Measurements from ENCODE around the gene IGFBP6. TPM values are rescaled to one million over a fixed set of nuclear protein-coding genes. Genes with fewer than 3 reads are reported as not detected.

Gene IGFBP6
- total and polyA plus RNA-seq, 2 donors (not counting 1 experiment from before 2014, with no cell fraction given): 0.30 TPM; not detected in 1

- WGBS (ENCODE audit: insufficient coverage): 95% methylated on average over 4 of the region's 7 CpGs
- Mint-ChIP-seq H3K27ac (no peak overlapping the region), H3K9me3 (ENCODE audit: insufficient read depth) (no peaks in the 10 kb centered on the region), H3K4me3 (no peak overlapping the region), H3K27me3 (no peaks in the 10 kb centered on the region), H3K4me1 (peaks cover 12% of the 10 kb centered on the region)
- CTCF ChIA-PET: interaction anchor here (0.6 to 6.0 kb wide), 5 partner anchors 9 to 416 kb away, joined by 4 to 59 read pairs (median 6); no protein-coding TSS in a partner anchor
- H3K4me1 ChIP-seq (ENCODE audit: control insufficient read depth in 2 of 2, insufficient read depth in 2 of 2, low read length in 2 of 2): peaks cover 6 to 15% of the 10 kb centered on the region in 2 donors
- no peak overlapping the region for H3K27ac ChIP-seq (ENCODE audit: low read length in 2 of 2)
- no peak overlapping the region for H3K4me3 ChIP-seq (ENCODE audit: control extremely low read depth in 1 of 5, extremely low read depth in 1 of 5, insufficient read depth in 1 of 5, low read depth in 2 of 5, low read length in 4 of 5)
- POLR2A ChIA-PET: no interaction called here
- peaks cover 0 to 3% (median 0%) of the 10 kb centered on the region in 3 donors for H3K9me3 ChIP-seq (ENCODE audit: control extremely low read depth in 1 of 3, control insufficient read depth in 2 of 3, insufficient read depth in 1 of 3, low read length in 2 of 3)
- H3K79me2 ChIP-seq (ENCODE audit: control insufficient read depth, insufficient read depth, low read length): no peaks in the 10 kb centered on the region
- peaks cover 0 to 10% (median 0%) of the 10 kb centered on the region in 4 experiments for H3K27me3 ChIP-seq (replicated peaks in 1 of 4; ENCODE audit: control extremely low read depth in 1 of 4, control insufficient read depth in 3 of 4, insufficient read depth in 4 of 4, low read length in 3 of 4)
- no peak overlapping the region for H2AFZ ChIP-seq (ENCODE audit: insufficient read depth, low read depth, low read length, poor library complexity, severe bottlenecking)
- H3K9ac ChIP-seq (ENCODE audit: low read length): no peak overlapping the region
- H3K4me2 ChIP-seq (replicated peaks; ENCODE audit: low read depth, low read length, poor library complexity, severe bottlenecking): no peak overlapping the region
- ATAC-seq (ENCODE audit: low read depth): no peak
- no peak for DNase-seq
- no peaks in the 10 kb centered on the region for H3K36me3 ChIP-seq (replicated peaks in 1 of 2; ENCODE audit: control extremely low read depth in 1 of 2, control insufficient read depth in 1 of 2, extremely low read depth in 1 of 2, insufficient read depth in 2 of 2, low read length in 1 of 2)
- intact Hi-C loops (cut with micrococcal nuclease): no loop called here
- H4K20me1 ChIP-seq (ENCODE audit: control insufficient read depth, insufficient read depth, low read length, poor library complexity, severe bottlenecking): no peaks in the 10 kb centered on the region
- TF ChIP-seq EZH2 (IDR thresholded peaks at IDR 0.05; ENCODE audit: borderline replicate concordance, insufficient read depth, low read depth, low read length, poor library complexity, severe bottlenecking): no peak
- TF ChIP-seq CTCF (IDR thresholded peaks at IDR 0.05): no peak
These were observed 40.6 kb upstream of the IGFBP6 start for GRCh38 chr12:53056901-53057300.

DNA sequence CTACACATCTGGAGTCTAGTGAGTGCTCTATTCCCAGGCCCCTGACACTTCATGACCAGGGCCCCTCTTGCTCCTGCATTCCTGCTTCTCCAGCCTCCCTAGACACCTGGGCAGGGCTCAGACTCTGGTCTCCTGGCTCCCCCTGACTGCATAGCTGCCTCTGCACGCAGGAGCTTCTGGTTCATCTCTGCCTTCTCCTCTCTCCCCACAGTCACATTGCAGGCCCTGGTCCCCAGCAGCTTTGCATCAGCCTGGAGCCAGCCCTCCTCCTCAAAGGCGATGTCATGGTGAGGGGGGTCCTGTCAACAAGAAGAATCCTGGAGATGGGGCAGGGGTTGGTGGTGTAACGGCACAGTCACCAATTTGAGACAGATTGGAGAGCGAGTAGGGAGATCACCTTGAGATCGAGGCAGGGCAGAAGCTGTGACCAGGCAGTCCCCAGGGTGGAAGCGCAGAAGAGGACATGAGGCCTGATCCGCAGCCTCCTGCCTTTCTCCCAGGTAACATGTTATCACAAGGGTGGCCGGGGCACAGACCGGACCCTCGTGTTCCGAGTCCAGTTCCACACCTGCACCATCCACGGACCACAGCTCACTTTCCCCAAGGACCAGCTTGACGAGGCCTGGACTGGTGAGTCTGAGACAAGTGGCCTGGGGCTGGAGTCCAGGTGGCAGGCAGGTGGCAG, 39.5 kb upstream of the IGFBP6 start:
- H4K20me1 ChIP-seq (ENCODE audit: control insufficient read depth, insufficient read depth, low read length, poor library complexity, severe bottlenecking): no peaks in the 10 kb centered on the region
- 93% methylated on average over 8 of the region's 13 CpGs for WGBS (ENCODE audit: insufficient coverage)
- Mint-ChIP-seq H3K27me3 (no peaks in the 10 kb centered on the region), H3K27ac (no peak overlapping the region), H3K4me3 (no peak overlapping the region), H3K9me3 (ENCODE audit: insufficient read depth) (no peaks in the 10 kb centered on the region), H3K4me1 (peaks cover 12% of the 10 kb centered on the region)
- ChIA-PET POLR2A (interaction anchor here (0.6 to 0.8 kb wide), 3 partner anchors 21 to 94 kb away, joined by 3 to 10 read pairs (median 4); partner anchors contain the start of gene SPRYD3), CTCF (interaction anchor here (1.2 to 6.0 kb wide), 3 partner anchors 7 to 41 kb away, joined by 4 to 59 read pairs (median 6); no protein-coding TSS in a partner anchor)
- peaks cover 0 to 10% (median 0%) of the 10 kb centered on the region in 4 experiments for H3K27me3 ChIP-seq (replicated peaks in 1 of 4; ENCODE audit: control extremely low read depth in 1 of 4, control insufficient read depth in 3 of 4, insufficient read depth in 4 of 4, low read length in 3 of 4)
- ATAC-seq (ENCODE audit: low read depth) (no peak), DNase-seq (no peak)
- no peak overlapping the region for H3K9ac ChIP-seq (ENCODE audit: low read length)
- H3K9me3 ChIP-seq (ENCODE audit: control extremely low read depth in 1 of 3, control insufficient read depth in 2 of 3, insufficient read depth in 1 of 3, low read length in 2 of 3): peaks cover 0 to 3% (median 0%) of the 10 kb centered on the region in 3 donors
- no peak overlapping the region for H3K27ac ChIP-seq (ENCODE audit: low read length in 2 of 2)
- no peak for TF ChIP-seq CTCF (IDR thresholded peaks at IDR 0.05)
- TF ChIP-seq EZH2 (IDR thresholded peaks at IDR 0.05; ENCODE audit: borderline replicate concordance, insufficient read depth, low read depth, low read length, poor library complexity, severe bottlenecking): no peak
- intact Hi-C loops (cut with micrococcal nuclease): no loop called here
- no peak overlapping the region for H3K4me3 ChIP-seq (ENCODE audit: control extremely low read depth in 1 of 5, extremely low read depth in 1 of 5, insufficient read depth in 1 of 5, low read depth in 2 of 5, low read length in 4 of 5)
- no peak overlapping the region for H3K4me2 ChIP-seq (replicated peaks; ENCODE audit: low read depth, low read length, poor library complexity, severe bottlenecking)
- no peaks in the 10 kb centered on the region for H3K79me2 ChIP-seq (ENCODE audit: control insufficient read depth, insufficient read depth, low read length)
- no peak overlapping the region for H2AFZ ChIP-seq (ENCODE audit: insufficient read depth, low read depth, low read length, poor library complexity, severe bottlenecking)
- H3K4me1 ChIP-seq (ENCODE audit: control insufficient read depth in 2 of 2, insufficient read depth in 2 of 2, low read length in 2 of 2): peaks cover 6 to 15% of the 10 kb centered on the region in 2 donors
- H3K36me3 ChIP-seq (replicated peaks in 1 of 2; ENCODE audit: control extremely low read depth in 1 of 2, control insufficient read depth in 1 of 2, extremely low read depth in 1 of 2, insufficient read depth in 2 of 2, low read length in 1 of 2): no peaks in the 10 kb centered on the region

All from B cell (primary cell).